Panc1 (cell line): Measurements from ENCODE around the gene INPP5D. TPM values are rescaled to one million over a fixed set of nuclear protein-coding genes. Genes with fewer than 3 reads are reported as not detected.

Experiments used
- ATAC-seq: fragments of 200-7000 bp; cut with Tn5 transposase; 2 replicates; pipeline ENCODE4 v1.9.1; 2020; ENCODE audit warnings: mild to moderate bottlenecking, moderate library complexity
- BruUV-seq: library from RNA; stranded (reverse); fragments of 400-500 nt; replicated peaks from 2 replicates; lab custom pipeline; 2021; lab: Mats Ljungman, UMichigan
- CTCF ChIA-PET: fragments of 300-600 bp; sonication (Branson Sonifier 250); formaldehyde crosslinking; loops from one replicate; lab custom pipeline; 2022; ENCODE audit warnings: antibody characterized with exemption; lab: Charles Lee
- POLR2A ChIA-PET: fragments of 300-600 bp; sonication (Branson Sonifier 250); formaldehyde crosslinking; loops from one replicate; lab custom pipeline; 2022; ENCODE audit warnings: antibody characterized with exemption; lab: Charles Lee
- DNase-seq: peaks from one replicate; pipeline ENCODE4 v3.0.0-alpha.2; 2010; ENCODE audit warnings: low read depth, low spot score
- H3K27ac ChIP-seq: 2 replicates; pipeline ENCODE4 v1.5.1; 2011; ENCODE audit warnings: mild to moderate bottlenecking, low read length, inconsistent platforms
- H3K27me3 ChIP-seq: fragments of 200-500 bp; sonication (Bioruptor generic); 2 replicates; pipeline ENCODE4 v1.6.0; 2014; ENCODE audit warnings: low read length, inconsistent platforms; ENCODE audit not compliant: control insufficient read depth, insufficient read depth
- H3K36me3 ChIP-seq: fragments of 200-500 bp; sonication (Bioruptor generic); 2 replicates; pipeline ENCODE4 v1.5.1; 2014; ENCODE audit warnings: inconsistent platforms, mild to moderate bottlenecking, low read length, moderate library complexity; ENCODE audit not compliant: control insufficient read depth, insufficient read depth
- H3K4me1 ChIP-seq: 2 replicates; pipeline ENCODE4 v1.5.1; 2011; ENCODE audit warnings: inconsistent platforms, mild to moderate bottlenecking, low read length, moderate library complexity; ENCODE audit not compliant: control insufficient read depth, insufficient read depth
- H3K4me3 ChIP-seq, 2 experiments: 2 replicates each; pipeline ENCODE4 v1.5.1; 2011 to 2012; ENCODE audit warnings: low read depth in 2 of 2, low read length in 2 of 2, mild to moderate bottlenecking in 2 of 2, inconsistent platforms in 1 of 2, moderate library complexity in 1 of 2
- H3K9me3 ChIP-seq: fragments of 200-500 bp; sonication (Bioruptor generic); 2 replicates; pipeline ENCODE4 v1.5.1; 2014; ENCODE audit warnings: low read depth, mild to moderate bottlenecking, inconsistent platforms, low read length, moderate library complexity; ENCODE audit not compliant: control insufficient read depth, insufficient read depth
- POLR2AphosphoS5 ChIP-seq: IDR thresholded peaks from 2 replicates; pipeline ENCODE4 v1.6.1; 2012; ENCODE audit warnings: mild to moderate bottlenecking, low read depth, low read length, moderate library complexity
- REST ChIP-seq, 2 experiments: IDR thresholded peaks; 2 replicates each; pipeline ENCODE4 v1.6.1; 2011 to 2012; ENCODE audit warnings: low read depth in 2 of 2, control low read depth in 1 of 2, low read length in 1 of 2, mild to moderate bottlenecking in 1 of 2, moderate library complexity in 1 of 2; ENCODE audit not compliant: insufficient read depth in 1 of 2
- SIN3A ChIP-seq: IDR thresholded peaks from 2 replicates; pipeline ENCODE4 v1.6.1; 2012; ENCODE audit warnings: low read depth, mild to moderate bottlenecking, low read length, moderate library complexity, borderline replicate concordance; ENCODE audit not compliant: insufficient read depth
- TCF7L2 ChIP-seq: IDR thresholded peaks from 2 replicates; pipeline ENCODE4 v1.6.1; 2011; ENCODE audit warnings: mild to moderate bottlenecking, low read depth, low read length, inconsistent platforms
- in situ Hi-C: cut with HindIII; loops from 2 replicates; pipeline ENCODE4 v1.10.0; 2016; ENCODE audit warnings: low sequenced_read_pairs, low pct_unique_long_range_greater_than_20kb
- intact Hi-C: fragments of 100-400 bp; cut with micrococcal nuclease; formaldehyde crosslinking; loops from one replicate; pipeline ENCODE4 v1.10.0; 2022; ENCODE audit not compliant: unreplicated experiment
- total RNA-seq: library from RNA; stranded (reverse); gene quantifications from one replicate; pipeline ENCODE4 v1.2.1, GENCODE V29; 2021; ENCODE audit not compliant: unreplicated experiment
- TF ChIP-seq, protein P1 (sequence below): fragments of 450-650 bp; IDR thresholded peaks from 2 replicates; pipeline ENCODE4 v1.5.1; 2017; ENCODE audit warnings: mild to moderate bottlenecking

Gene INPP5D
- total RNA-seq, 1 experiment from 2014 or later = 0.39 TPM

- ChIA-PET POLR2A (no interaction called here), CTCF (interaction anchor here (0.5 kb wide), 1 partner anchor 177 kb away, joined by 4 read pairs; no protein-coding TSS in a partner anchor)
- Histone ChIP-seq H3K27me3 (no peaks in the 10 kb centered on the region), H3K9me3 (no peaks in the 10 kb centered on the region), H3K4me1 (no peaks in the 10 kb centered on the region), H3K36me3 (no peaks in the 10 kb centered on the region), H3K27ac (no peak overlapping the region), H3K4me3 (no peak overlapping the region)
- BruUV-seq = no TSS peak
- ATAC-seq (no peak), DNase-seq (no peak)
- TF ChIP-seq TCF7L2 (no peak), REST (IDR thresholded peaks at IDR 0.05; ENCODE audit: insufficient read depth in 1 of 2, low read depth in 2 of 2, low read length in 1 of 2) (no peak), SIN3A (no peak), POLR2AphosphoS5 (no peak)
- TF ChIP-seq, protein P1, sequence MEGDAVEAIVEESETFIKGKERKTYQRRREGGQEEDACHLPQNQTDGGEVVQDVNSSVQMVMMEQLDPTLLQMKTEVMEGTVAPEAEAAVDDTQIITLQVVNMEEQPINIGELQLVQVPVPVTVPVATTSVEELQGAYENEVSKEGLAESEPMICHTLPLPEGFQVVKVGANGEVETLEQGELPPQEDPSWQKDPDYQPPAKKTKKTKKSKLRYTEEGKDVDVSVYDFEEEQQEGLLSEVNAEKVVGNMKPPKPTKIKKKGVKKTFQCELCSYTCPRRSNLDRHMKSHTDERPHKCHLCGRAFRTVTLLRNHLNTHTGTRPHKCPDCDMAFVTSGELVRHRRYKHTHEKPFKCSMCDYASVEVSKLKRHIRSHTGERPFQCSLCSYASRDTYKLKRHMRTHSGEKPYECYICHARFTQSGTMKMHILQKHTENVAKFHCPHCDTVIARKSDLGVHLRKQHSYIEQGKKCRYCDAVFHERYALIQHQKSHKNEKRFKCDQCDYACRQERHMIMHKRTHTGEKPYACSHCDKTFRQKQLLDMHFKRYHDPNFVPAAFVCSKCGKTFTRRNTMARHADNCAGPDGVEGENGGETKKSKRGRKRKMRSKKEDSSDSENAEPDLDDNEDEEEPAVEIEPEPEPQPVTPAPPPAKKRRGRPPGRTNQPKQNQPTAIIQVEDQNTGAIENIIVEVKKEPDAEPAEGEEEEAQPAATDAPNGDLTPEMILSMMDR = no peak
- intact Hi-C loops (no loop called here), in situ Hi-C loops (loop anchor here (10.0 kb wide), 1 partner anchor 152 kb away; no protein-coding TSS in a partner anchor)
These were observed 23.0 kb downstream of the INPP5D start for GRCh38 chr2:233082931-233083755.

DNA sequence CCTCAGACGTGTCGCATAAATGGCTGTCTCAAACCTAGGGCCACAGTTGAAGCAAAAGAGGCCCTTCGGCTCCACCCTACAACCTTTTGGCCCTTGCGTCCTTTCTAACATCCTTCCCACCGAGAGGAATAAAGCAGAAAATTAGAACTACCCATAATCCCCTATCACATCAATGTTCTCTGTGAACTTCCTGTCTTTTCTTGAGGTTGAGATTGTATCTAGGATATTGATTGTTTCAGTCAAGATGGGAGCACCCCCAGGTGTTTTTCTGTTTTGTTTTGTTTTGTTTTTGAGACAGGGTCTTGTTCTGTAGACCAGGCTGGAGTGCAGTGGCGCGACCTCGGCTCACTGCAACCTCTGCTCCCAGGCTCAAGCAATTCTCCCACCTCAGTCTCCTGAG, 23.6 kb downstream of the INPP5D start:
- intact Hi-C loops (no loop called here), in situ Hi-C loops (loop anchor here (10.0 kb wide), 1 partner anchor 151 kb away; no protein-coding TSS in a partner anchor)
- BruUV-seq = no TSS peak
- Histone ChIP-seq H3K4me3 (no peak overlapping the region), H3K27ac (no peak overlapping the region), H3K4me1 (no peaks in the 10 kb centered on the region), H3K9me3 (no peaks in the 10 kb centered on the region), H3K36me3 (no peaks in the 10 kb centered on the region), H3K27me3 (no peaks in the 10 kb centered on the region)
- TF ChIP-seq TCF7L2 (no peak), REST (IDR thresholded peaks at IDR 0.05; ENCODE audit: insufficient read depth in 1 of 2, low read depth in 2 of 2, low read length in 1 of 2) (no peak)
- CTCF ChIA-PET = no interaction called here
- ATAC-seq (no peak), DNase-seq (no peak)
- POLR2A ChIA-PET = no interaction called here
